Panc1 (cell line): ENCODE measurements around the gene SCYL3. TPM values are rescaled to one million over a fixed set of nuclear protein-coding genes. Genes with fewer than 3 reads are reported as not detected.
A peak's percentile ranks its signal among the peaks of the same experiment; 100 is the strongest.

Experiments
- ATAC-seq: fragments of 200-7000 bp; cut with Tn5 transposase; 2 replicates; pipeline ENCODE4 v1.9.1; 2020; ENCODE audit warnings: mild to moderate bottlenecking, moderate library complexity
- BruUV-seq: library from RNA; stranded (reverse); fragments of 400-500 nt; replicated peaks from 2 replicates; lab custom pipeline; 2021; lab: Mats Ljungman, UMichigan
- CTCF ChIA-PET: fragments of 300-600 bp; sonication (Branson Sonifier 250); formaldehyde crosslinking; loops from one replicate; lab custom pipeline; 2022; ENCODE audit warnings: antibody characterized with exemption; lab: Charles Lee
- POLR2A ChIA-PET: fragments of 300-600 bp; sonication (Branson Sonifier 250); formaldehyde crosslinking; loops from one replicate; lab custom pipeline; 2022; ENCODE audit warnings: antibody characterized with exemption; lab: Charles Lee
- DNase-seq: peaks from one replicate; pipeline ENCODE4 v3.0.0-alpha.2; 2010; ENCODE audit warnings: low read depth, low spot score
- H3K27ac ChIP-seq: 2 replicates; pipeline ENCODE4 v1.5.1; 2011; ENCODE audit warnings: mild to moderate bottlenecking, low read length, inconsistent platforms
- H3K27me3 ChIP-seq: fragments of 200-500 bp; sonication (Bioruptor generic); 2 replicates; pipeline ENCODE4 v1.6.0; 2014; ENCODE audit warnings: low read length, inconsistent platforms; ENCODE audit not compliant: control insufficient read depth, insufficient read depth
- H3K36me3 ChIP-seq: fragments of 200-500 bp; sonication (Bioruptor generic); 2 replicates; pipeline ENCODE4 v1.5.1; 2014; ENCODE audit warnings: inconsistent platforms, mild to moderate bottlenecking, low read length, moderate library complexity; ENCODE audit not compliant: control insufficient read depth, insufficient read depth
- H3K4me1 ChIP-seq: 2 replicates; pipeline ENCODE4 v1.5.1; 2011; ENCODE audit warnings: inconsistent platforms, mild to moderate bottlenecking, low read length, moderate library complexity; ENCODE audit not compliant: control insufficient read depth, insufficient read depth
- H3K4me3 ChIP-seq, 2 experiments: 2 replicates each; pipeline ENCODE4 v1.5.1; 2011 to 2012; ENCODE audit warnings: low read depth in 2 of 2, low read length in 2 of 2, mild to moderate bottlenecking in 2 of 2, inconsistent platforms in 1 of 2, moderate library complexity in 1 of 2
- H3K9me3 ChIP-seq: fragments of 200-500 bp; sonication (Bioruptor generic); 2 replicates; pipeline ENCODE4 v1.5.1; 2014; ENCODE audit warnings: low read depth, mild to moderate bottlenecking, inconsistent platforms, low read length, moderate library complexity; ENCODE audit not compliant: control insufficient read depth, insufficient read depth
- POLR2AphosphoS5 ChIP-seq: IDR thresholded peaks from 2 replicates; pipeline ENCODE4 v1.6.1; 2012; ENCODE audit warnings: mild to moderate bottlenecking, low read depth, low read length, moderate library complexity
- SIN3A ChIP-seq: IDR thresholded peaks from 2 replicates; pipeline ENCODE4 v1.6.1; 2012; ENCODE audit warnings: low read depth, mild to moderate bottlenecking, low read length, moderate library complexity, borderline replicate concordance; ENCODE audit not compliant: insufficient read depth
- TCF7L2 ChIP-seq: IDR thresholded peaks from 2 replicates; pipeline ENCODE4 v1.6.1; 2011; ENCODE audit warnings: mild to moderate bottlenecking, low read depth, low read length, inconsistent platforms
- in situ Hi-C: cut with HindIII; loops from 2 replicates; pipeline ENCODE4 v1.10.0; 2016; ENCODE audit warnings: low sequenced_read_pairs, low pct_unique_long_range_greater_than_20kb
- intact Hi-C: fragments of 100-400 bp; cut with micrococcal nuclease; formaldehyde crosslinking; loops from one replicate; pipeline ENCODE4 v1.10.0; 2022; ENCODE audit not compliant: unreplicated experiment
- total RNA-seq: library from RNA; stranded (reverse); gene quantifications from one replicate; pipeline ENCODE4 v1.2.1, GENCODE V29; 2021; ENCODE audit not compliant: unreplicated experiment
- TF ChIP-seq, protein P1 (sequence below): fragments of 450-650 bp; IDR thresholded peaks from 2 replicates; pipeline ENCODE4 v1.5.1; 2017; ENCODE audit warnings: mild to moderate bottlenecking
- TF ChIP-seq, protein P2 (sequence below), 2 experiments: IDR thresholded peaks; 2 replicates each; pipeline ENCODE4 v1.6.1; 2011 to 2012; ENCODE audit warnings: low read depth in 2 of 2, control low read depth in 1 of 2, low read length in 1 of 2, mild to moderate bottlenecking in 1 of 2, moderate library complexity in 1 of 2; ENCODE audit not compliant: insufficient read depth in 1 of 2

Gene SCYL3
- total RNA-seq, 1 experiment from 2014 or later = 7.8 TPM

GRCh38 chr1:169892176-169892926 lies 1.3 kb downstream of the SCYL3 start:
- in situ Hi-C loops (no loop called here), intact Hi-C loops (no loop called here)
- peaks cover 13% of the 10 kb centered on the region for H3K36me3 ChIP-seq
- no peaks in the 10 kb centered on the region for H3K27me3 ChIP-seq
- peaks cover 28% of the 10 kb centered on the region for H3K4me1 ChIP-seq
- TSS peak; percentile 66 for BruUV-seq
- POLR2A ChIA-PET = no interaction called here
- CTCF ChIA-PET = no interaction called here
- H3K4me3 ChIP-seq = peak overlapping the region; percentile 73 to 92
- ATAC-seq (no peak), DNase-seq (no peak)
- H3K9me3 ChIP-seq = no peaks in the 10 kb centered on the region
- TF ChIP-seq TCF7L2 (no peak), POLR2AphosphoS5 (no peak), SIN3A (no peak)
- TF ChIP-seq, protein P1, sequence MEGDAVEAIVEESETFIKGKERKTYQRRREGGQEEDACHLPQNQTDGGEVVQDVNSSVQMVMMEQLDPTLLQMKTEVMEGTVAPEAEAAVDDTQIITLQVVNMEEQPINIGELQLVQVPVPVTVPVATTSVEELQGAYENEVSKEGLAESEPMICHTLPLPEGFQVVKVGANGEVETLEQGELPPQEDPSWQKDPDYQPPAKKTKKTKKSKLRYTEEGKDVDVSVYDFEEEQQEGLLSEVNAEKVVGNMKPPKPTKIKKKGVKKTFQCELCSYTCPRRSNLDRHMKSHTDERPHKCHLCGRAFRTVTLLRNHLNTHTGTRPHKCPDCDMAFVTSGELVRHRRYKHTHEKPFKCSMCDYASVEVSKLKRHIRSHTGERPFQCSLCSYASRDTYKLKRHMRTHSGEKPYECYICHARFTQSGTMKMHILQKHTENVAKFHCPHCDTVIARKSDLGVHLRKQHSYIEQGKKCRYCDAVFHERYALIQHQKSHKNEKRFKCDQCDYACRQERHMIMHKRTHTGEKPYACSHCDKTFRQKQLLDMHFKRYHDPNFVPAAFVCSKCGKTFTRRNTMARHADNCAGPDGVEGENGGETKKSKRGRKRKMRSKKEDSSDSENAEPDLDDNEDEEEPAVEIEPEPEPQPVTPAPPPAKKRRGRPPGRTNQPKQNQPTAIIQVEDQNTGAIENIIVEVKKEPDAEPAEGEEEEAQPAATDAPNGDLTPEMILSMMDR = no peak
- TF ChIP-seq, protein P2, sequence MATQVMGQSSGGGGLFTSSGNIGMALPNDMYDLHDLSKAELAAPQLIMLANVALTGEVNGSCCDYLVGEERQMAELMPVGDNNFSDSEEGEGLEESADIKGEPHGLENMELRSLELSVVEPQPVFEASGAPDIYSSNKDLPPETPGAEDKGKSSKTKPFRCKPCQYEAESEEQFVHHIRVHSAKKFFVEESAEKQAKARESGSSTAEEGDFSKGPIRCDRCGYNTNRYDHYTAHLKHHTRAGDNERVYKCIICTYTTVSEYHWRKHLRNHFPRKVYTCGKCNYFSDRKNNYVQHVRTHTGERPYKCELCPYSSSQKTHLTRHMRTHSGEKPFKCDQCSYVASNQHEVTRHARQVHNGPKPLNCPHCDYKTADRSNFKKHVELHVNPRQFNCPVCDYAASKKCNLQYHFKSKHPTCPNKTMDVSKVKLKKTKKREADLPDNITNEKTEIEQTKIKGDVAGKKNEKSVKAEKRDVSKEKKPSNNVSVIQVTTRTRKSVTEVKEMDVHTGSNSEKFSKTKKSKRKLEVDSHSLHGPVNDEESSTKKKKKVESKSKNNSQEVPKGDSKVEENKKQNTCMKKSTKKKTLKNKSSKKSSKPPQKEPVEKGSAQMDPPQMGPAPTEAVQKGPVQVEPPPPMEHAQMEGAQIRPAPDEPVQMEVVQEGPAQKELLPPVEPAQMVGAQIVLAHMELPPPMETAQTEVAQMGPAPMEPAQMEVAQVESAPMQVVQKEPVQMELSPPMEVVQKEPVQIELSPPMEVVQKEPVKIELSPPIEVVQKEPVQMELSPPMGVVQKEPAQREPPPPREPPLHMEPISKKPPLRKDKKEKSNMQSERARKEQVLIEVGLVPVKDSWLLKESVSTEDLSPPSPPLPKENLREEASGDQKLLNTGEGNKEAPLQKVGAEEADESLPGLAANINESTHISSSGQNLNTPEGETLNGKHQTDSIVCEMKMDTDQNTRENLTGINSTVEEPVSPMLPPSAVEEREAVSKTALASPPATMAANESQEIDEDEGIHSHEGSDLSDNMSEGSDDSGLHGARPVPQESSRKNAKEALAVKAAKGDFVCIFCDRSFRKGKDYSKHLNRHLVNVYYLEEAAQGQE (IDR thresholded peaks at IDR 0.05; ENCODE audit: insufficient read depth in 1 of 2, low read depth in 2 of 2, low read length in 1 of 2) = no peak
- H3K27ac ChIP-seq = peak overlapping the region; percentile 100

- ChIA-PET CTCF (no interaction called here), POLR2A (no interaction called here)
- in situ Hi-C loops (no loop called here), intact Hi-C loops (no loop called here)
- Histone ChIP-seq H3K36me3 (peaks cover 18% of the 10 kb centered on the region), H3K27me3 (no peaks in the 10 kb centered on the region), H3K4me3 (peak overlapping the region in 1 of 2 experiments; percentile 2; a peak in 1 of 4 replicates), H3K9me3 (no peaks in the 10 kb centered on the region), H3K4me1 (peaks cover 28% of the 10 kb centered on the region), H3K27ac (peak overlapping the region; percentile 100)
- BruUV-seq = no TSS peak
- DNase-seq = no peak
- no peak for TF ChIP-seq POLR2AphosphoS5
- TF ChIP-seq, protein P1 = no peak
- no peak for TF ChIP-seq SIN3A
- no peak for ATAC-seq
Observed at GRCh38 chr1:169891539-169891885, 2.2 kb downstream of the SCYL3 start.
